PFSK-1 (cell line): ENCODE data around the gene VIT.

Experiments used
- FOXP2 ChIP-seq: optimal IDR thresholded peaks from 2 replicates; pipeline ENCODE3; 2011; ENCODE audit warnings: borderline replicate concordance, control low read depth, inconsistent platforms; ENCODE audit not compliant: insufficient read depth; ENCODE audit errors: extremely low read length, extremely low read depth
- POLR2AphosphoS5 ChIP-seq: IDR thresholded peaks from 2 replicates; pipeline ENCODE4 v1.6.1; 2012; ENCODE audit warnings: low read depth, mild to moderate bottlenecking, control low read depth, low read length, moderate library complexity
- REST ChIP-seq, 2 experiments: IDR thresholded peaks; 2 replicates each; pipeline versions ENCODE4 v1.6.1 to v1.8.0; 2011 to 2012; ENCODE audit warnings: low read depth in 2 of 2, low read length in 2 of 2, control low read depth in 1 of 2, inconsistent platforms in 1 of 2, mild to moderate bottlenecking in 1 of 2, moderate library complexity in 1 of 2; ENCODE audit not compliant: insufficient read depth in 1 of 2
- SIN3A ChIP-seq: IDR thresholded peaks from 2 replicates; pipeline ENCODE4 v1.6.1; 2012; ENCODE audit warnings: mild to moderate bottlenecking, low read length, moderate library complexity, borderline replicate concordance; ENCODE audit not compliant: insufficient read depth
- TAF1 ChIP-seq: IDR thresholded peaks from 2 replicates; pipeline ENCODE4 v1.6.1; 2012; ENCODE audit warnings: low read length, control low read depth, borderline replicate concordance; ENCODE audit not compliant: insufficient read depth

Gene VIT

DNA sequence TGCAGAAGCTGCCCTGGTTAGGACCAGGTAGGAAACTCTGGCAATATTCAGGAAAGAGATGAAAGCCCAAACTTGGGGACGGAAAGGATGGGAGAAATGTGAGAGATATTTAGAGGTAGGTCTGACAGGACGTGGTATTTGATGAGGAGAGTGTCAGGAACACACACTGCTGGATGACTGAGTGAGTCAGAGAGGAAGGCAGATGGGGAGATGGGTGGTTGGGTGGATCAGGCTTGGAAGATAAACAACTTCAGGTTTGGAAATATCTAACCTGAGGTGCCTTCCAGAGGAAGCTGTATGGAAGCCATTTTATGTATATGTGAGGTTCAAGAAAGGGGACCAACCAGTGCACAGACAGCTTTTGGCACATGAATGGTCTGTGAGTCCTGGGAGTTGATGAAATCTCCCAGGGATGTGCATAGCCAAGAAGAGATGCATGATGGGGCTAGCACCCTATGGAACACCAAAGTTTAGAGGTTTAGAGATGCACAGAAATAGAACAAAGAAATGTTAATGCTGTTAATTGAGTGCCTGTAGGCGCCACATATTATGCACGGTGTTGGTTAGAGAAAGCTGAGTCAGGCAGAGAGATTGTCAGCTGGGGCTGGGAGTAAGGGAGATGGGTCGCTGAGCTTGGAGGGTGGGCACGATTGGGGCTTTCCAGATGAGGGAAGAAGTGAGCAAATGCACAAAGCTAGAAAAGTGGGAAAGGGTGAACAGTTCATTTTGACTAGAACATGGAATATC, 101.0 kb downstream of the VIT start:
- TF ChIP-seq TAF1 (no peak), FOXP2 (no peak), POLR2AphosphoS5 (no peak), SIN3A (no peak), REST (IDR thresholded peaks at IDR 0.05; ENCODE audit: insufficient read depth in 1 of 2, low read depth in 2 of 2, low read length in 2 of 2) (no peak)

- TF ChIP-seq TAF1 = no peak
- TF ChIP-seq FOXP2 = no peak
- TF ChIP-seq REST (IDR thresholded peaks at IDR 0.05; ENCODE audit: insufficient read depth in 1 of 2, low read depth in 2 of 2, low read length in 2 of 2) = no peak
- TF ChIP-seq POLR2AphosphoS5 = no peak
- no peak for TF ChIP-seq SIN3A
These were observed 102.2 kb downstream of the VIT start for GRCh38 chr2:36798724-36799123.

DNA sequence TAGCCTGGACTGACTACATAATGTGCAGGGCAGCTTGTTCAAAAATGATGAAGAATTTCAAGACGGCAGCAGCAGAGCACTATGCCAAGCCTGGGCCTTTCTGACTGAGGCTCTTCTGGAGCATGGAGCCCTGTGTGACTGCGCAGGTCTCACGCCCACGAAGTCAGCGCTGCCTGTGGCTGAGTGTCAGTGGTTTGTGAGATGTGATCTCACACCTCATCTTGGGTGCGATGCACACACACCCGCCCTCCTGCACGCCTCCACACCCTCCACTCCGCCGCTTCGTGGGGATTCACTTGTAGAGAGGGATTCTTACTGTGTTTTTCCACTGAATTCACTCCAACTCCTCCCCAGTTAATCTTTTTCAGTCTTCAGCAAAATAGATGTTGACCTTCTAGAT, 103.9 kb downstream of the VIT start:
- TF ChIP-seq SIN3A = no peak
- no peak for TF ChIP-seq POLR2AphosphoS5
- no peak for TF ChIP-seq FOXP2
- TF ChIP-seq TAF1 = no peak
- no peak for TF ChIP-seq REST (IDR thresholded peaks at IDR 0.05; ENCODE audit: insufficient read depth in 1 of 2, low read depth in 2 of 2, low read length in 2 of 2)

DNA sequence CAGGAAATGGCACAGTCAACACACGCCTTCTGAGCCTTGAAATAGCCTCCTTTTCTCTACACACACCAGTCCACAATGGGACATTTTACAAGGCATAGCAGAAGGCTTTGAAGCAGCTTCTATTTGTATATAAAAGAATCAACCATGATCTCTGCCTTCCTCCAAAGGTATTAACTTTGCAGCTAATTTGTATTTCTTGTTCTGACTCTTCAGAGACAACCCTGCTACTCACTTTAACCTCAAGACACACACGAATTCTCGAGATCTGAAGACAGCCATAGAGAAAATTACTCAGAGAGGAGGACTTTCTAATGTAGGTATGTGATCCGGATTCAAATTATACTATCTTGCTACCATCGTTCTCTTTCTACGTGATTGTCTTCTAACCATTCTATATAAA, 104.6 kb downstream of the VIT start:
- no peak for TF ChIP-seq FOXP2
- no peak for TF ChIP-seq POLR2AphosphoS5
- no peak for TF ChIP-seq REST (IDR thresholded peaks at IDR 0.05; ENCODE audit: insufficient read depth in 1 of 2, low read depth in 2 of 2, low read length in 2 of 2)
- TF ChIP-seq TAF1 = no peak
- no peak for TF ChIP-seq SIN3A

- TF ChIP-seq SIN3A (no peak), POLR2AphosphoS5 (no peak), FOXP2 (no peak), REST (IDR thresholded peaks at IDR 0.05; ENCODE audit: insufficient read depth in 1 of 2, low read depth in 2 of 2, low read length in 2 of 2) (no peak), TAF1 (no peak)
These were observed 106.4 kb downstream of the VIT start for GRCh38 chr2:36802952-36803351.
